K562 (cell line): ENCODE measurements around the gene CEBPE. TPM values are rescaled to one million over a fixed set of nuclear protein-coding genes. Genes with fewer than 3 reads are reported as not detected.

Experiments
- BRD9 ChIP-seq: fragments of 450-650 bp; IDR thresholded peaks from 2 replicates; pipeline ENCODE4 v1.6.1; 2018; ENCODE audit warnings: low read depth; ENCODE audit not compliant: partially characterized antibody
- CCAR2 ChIP-seq: fragments of 200-400 bp; formaldehyde crosslinking; IDR thresholded peaks from 2 replicates; pipeline ENCODE4 v1.6.1; 2017; ENCODE audit warnings: mild to moderate bottlenecking, low read depth, low read length
- CHD2 ChIP-seq: IDR thresholded peaks from 2 replicates; pipeline ENCODE4 v1.6.1; 2011; ENCODE audit warnings: low read depth, low read length
- CREB1 ChIP-seq, 2 experiments: sonication (generic) in 1 of 2; formaldehyde crosslinking in 1 of 2; IDR thresholded peaks; 2 replicates each; pipeline versions ENCODE4 v1.6.1 to v1.8.0; 2012 to 2022; ENCODE audit warnings: inconsistent platforms in 1 of 2, mild to moderate bottlenecking in 1 of 2, missing genetic modification reagents in 1 of 2, moderate library complexity in 1 of 2
- CREM ChIP-seq: IDR thresholded peaks from 2 replicates; pipeline ENCODE4 v1.6.1; 2014; ENCODE audit warnings: antibody characterized with exemption, low read depth
- FIP1L1 ChIP-seq: fragments of 200-400 bp; formaldehyde crosslinking; IDR thresholded peaks from 2 replicates; pipeline ENCODE4 v1.6.1; 2018; ENCODE audit warnings: mild to moderate bottlenecking, low read depth, low read length; ENCODE audit not compliant: poor library complexity, severe bottlenecking
- HNRNPK ChIP-seq: fragments of 200-400 bp; formaldehyde crosslinking; IDR thresholded peaks from one replicate; pipeline ENCODE4 v1.6.1; 2018; ENCODE audit warnings: mild to moderate bottlenecking, low read depth, low read length; ENCODE audit not compliant: poor library complexity, severe bottlenecking
- ID3 ChIP-seq, 2 experiments: fragments of 250-450 bp in 1 of 2; fragments of 450-650 bp in 1 of 2; sonication (Bioruptor Pico) in 1 of 2; IDR thresholded peaks; 2 replicates each; pipeline versions ENCODE4 v1.6.1 to v1.8.0; 2016 to 2021; ENCODE audit warnings: mild to moderate bottlenecking in 2 of 2, moderate library complexity in 2 of 2, missing compliant biosample characterization in 1 of 2, missing genetic modification characterization in 1 of 2
- IRF9 ChIP-seq: fragments of 450-650 bp; IDR thresholded peaks from 2 replicates; pipeline ENCODE4 v1.6.1; 2016; ENCODE audit warnings: missing biosample characterization, missing genetic modification characterization
- MYNN ChIP-seq, 2 experiments: sonication (generic); formaldehyde crosslinking in 1 of 2; IDR thresholded peaks; 2 replicates each; pipeline versions ENCODE4 v1.5.0 to v1.6.1; 2016 to 2020; ENCODE audit warnings: antibody characterized with exemption in 1 of 2, missing genetic modification reagents in 1 of 2
- RBM34 ChIP-seq: fragments of 200-400 bp; formaldehyde crosslinking; IDR thresholded peaks from 2 replicates; pipeline ENCODE4 v1.6.1; 2018; ENCODE audit warnings: low read length, borderline replicate concordance; ENCODE audit not compliant: insufficient read depth
- SIRT6 ChIP-seq: IDR thresholded peaks from one replicate; pipeline ENCODE4 v1.6.1; 2012; ENCODE audit warnings: low read depth, mild to moderate bottlenecking, control low read depth, inconsistent platforms, low read length, moderate library complexity
- SMARCE1 ChIP-seq: fragments of 450-650 bp; IDR thresholded peaks from 2 replicates; pipeline ENCODE4 v1.7.1; 2016; ENCODE audit warnings: mild to moderate bottlenecking
- SMC3 ChIP-seq: conservative IDR thresholded peaks from 2 replicates; pipeline ENCODE4 v1.6.1; 2011; ENCODE audit warnings: low read depth, low read length, improper control_type of control experiment; ENCODE audit not compliant: insufficient read depth
- SNIP1 ChIP-seq: fragments of 450-650 bp; IDR thresholded peaks from 2 replicates; pipeline ENCODE4 v1.7.1; 2017; ENCODE audit warnings: low read depth, mild to moderate bottlenecking
- SRSF7 ChIP-seq: fragments of 200-400 bp; formaldehyde crosslinking; optimal IDR thresholded peaks from 2 replicates; pipeline ENCODE3; 2017; ENCODE audit warnings: mild to moderate bottlenecking, low read depth, low read length
- TAF7 ChIP-seq: fragments of 450-650 bp; IDR thresholded peaks from 2 replicates; pipeline ENCODE4 v1.6.1; 2016; ENCODE audit warnings: missing genetic modification characterization, missing compliant biosample characterization
- TCF7 ChIP-seq: sonication (generic); IDR thresholded peaks from 2 replicates; pipeline ENCODE4 v1.6.1; 2016; ENCODE audit warnings: antibody characterized with exemption, borderline replicate concordance
- TEAD1 ChIP-seq, 2 experiments: fragments of 450-650 bp in 1 of 2; sonication (generic) in 1 of 2; formaldehyde crosslinking; IDR thresholded peaks; 2 replicates each; pipeline versions ENCODE4 v1.4.0 to v1.8.0; 2020 to 2022; ENCODE audit warnings: mild to moderate bottlenecking in 2 of 2, missing genetic modification reagents in 1 of 2
- ZBTB43 ChIP-seq: sonication (generic); formaldehyde crosslinking; IDR thresholded peaks from 2 replicates; pipeline ENCODE4 v1.8.0; 2023; ENCODE audit warnings: mild to moderate bottlenecking, missing genetic modification reagents
- ZC3H11A ChIP-seq: IDR thresholded peaks from 2 replicates; pipeline ENCODE4 v1.6.1; 2012; ENCODE audit warnings: low read depth, low read length, improper control_type of control experiment
- ZFP1 ChIP-seq: fragments of 450-650 bp; formaldehyde crosslinking; IDR thresholded peaks from 2 replicates; pipeline ENCODE4 v1.4.0; 2020; ENCODE audit warnings: mild to moderate bottlenecking, mixed read lengths
- ZNF133 ChIP-seq: fragments of 250-450 bp; sonication (Bioruptor Pico); IDR thresholded peaks from 2 replicates; pipeline ENCODE4 v1.4.0; 2020; ENCODE audit warnings: mild to moderate bottlenecking
- ZNF354B ChIP-seq: fragments of 250-450 bp; sonication (Bioruptor Pico); IDR thresholded peaks from 2 replicates; pipeline ENCODE4 v1.4.0; 2020
- ZNF431 ChIP-seq: sonication (generic); formaldehyde crosslinking; IDR thresholded peaks from 2 replicates; pipeline ENCODE4 v1.8.0; 2022; ENCODE audit warnings: mild to moderate bottlenecking, missing genetic modification reagents
- ZNF778 ChIP-seq: fragments of 450-650 bp; formaldehyde crosslinking; IDR thresholded peaks from 2 replicates; pipeline ENCODE4 v1.4.0; 2020; ENCODE audit warnings: mild to moderate bottlenecking, moderate library complexity
- ZNF780A ChIP-seq: fragments of 250-450 bp; sonication (Bioruptor Pico); IDR thresholded peaks from 2 replicates; pipeline ENCODE4 v1.5.0; 2021; ENCODE audit warnings: mild to moderate bottlenecking
- polyA plus RNA-seq, 8 experiments: library from polyadenylated mRNA; depleted of rRNA in 4 of 8; stranded (reverse) in 5 of 8; unstranded in 3 of 8; fragments of >200 nt; fragmentation: Nextera tagmentation in 2 of 8; fragmentation: Illumina TruSeq in 1 of 8; extraction: Ambion mirVana in 2 of 8; extraction: Trizol in 1 of 8; gene quantifications; 2 replicates each; pipeline versions ENCODE4 v1.2.1 to v1.2.3, GENCODE V29; 2011 to 2014; ENCODE audit warnings: inconsistent platforms in 1 of 8, missing spikeins in 1 of 8
- total RNA-seq, 7 experiments: library from RNA; depleted of rRNA in 6 of 7; stranded (reverse); fragments of >200 nt in 6 of 7; fragmentation: Illumina TruSeq in 2 of 7; extraction: Trizol in 2 of 7; gene quantifications; 2 replicates each; pipeline versions ENCODE4 v1.2.1 to v1.2.3, GENCODE V29; 2011 to 2021; ENCODE audit warnings: low replicate concordance in 1 of 7

Gene CEBPE
- total and polyA plus RNA-seq, 9 of the 15 experiments (the other 6 are each of a cell fraction or from before 2014, with no cell fraction given): 0.09 to 0.15 (median 0.13) TPM; not detected in 6

GRCh38 chr14:23093991-23094665 lies 24.9 kb downstream of the CEBPE start (continued):
- TF ChIP-seq ID3 (CRISPR knock-in tag; IDR thresholded peaks at IDR 0.05) (no peak), ID3 (tag; IDR thresholded peaks at IDR 0.05) (no peak), ZFP1 (no peak), TEAD1 (CRISPR knock-in tag; IDR thresholded peaks at IDR 0.05) (no peak; a peak in 1 of 4 replicates), IRF9 (no peak), RBM34 (no peak), SIRT6 (no peak), SMC3 (no peak), FIP1L1 (no peak), MYNN (IDR thresholded peaks at IDR 0.05) (no peak), MYNN (CRISPR knock-in tag; IDR thresholded peaks at IDR 0.05) (no peak), SRSF7 (no peak), BRD9 (no peak), ZC3H11A (no peak), ZNF354B (CRISPR knock-in tag) (no peak), TCF7 (no peak), SNIP1 (no peak), ZNF431 (CRISPR knock-in tag) (no peak), CREB1 (IDR thresholded peaks at IDR 0.05) (no peak), CREB1 (CRISPR knock-in tag; IDR thresholded peaks at IDR 0.05) (no peak), ZBTB43 (CRISPR knock-in tag) (no peak), ZNF778 (CRISPR knock-in tag) (no peak), TAF7 (no peak), HNRNPK (no peak), CREM (no peak), ZNF780A (CRISPR knock-in tag) (no peak), CCAR2 (no peak), SMARCE1 (peak; percentile 83), CHD2 (no peak), ZNF133 (CRISPR knock-in tag) (no peak; the same call in 1 of the 2 replicates)
